Common myeloid progenitor, CD34-positive (primary cell): Measurements from ENCODE around the gene MAP3K13.
"Not testable (repeated sequence)": the region's sequence is repeated elsewhere in the genome, so short reads cannot be mapped to it uniquely, and the experiment has no call there.

Source experiments
- CTCF ChIA-PET: fragments of 350-600 bp; sonication (Branson Sonifier 250); formaldehyde crosslinking; loops from one replicate; lab custom pipeline; 2021; ENCODE audit warnings: antibody characterized with exemption; lab: Charles Lee
- POLR2A ChIA-PET: fragments of 350-600 bp; sonication (Branson Sonifier 250); formaldehyde crosslinking; loops from one replicate; lab custom pipeline; 2021; ENCODE audit warnings: antibody characterized with exemption; lab: Charles Lee
- DNase-seq, 3 donors: peaks; one replicate each; pipeline versions ENCODE4 v3.0.0 to v3.0.0-alpha.2; 2013
- H3K27ac ChIP-seq, 2 experiments: 1 replicate in 1 of 2; 2 replicates in 1 of 2; pipeline ENCODE4 v1.7.0; 2013; ENCODE audit warnings: inconsistent platforms in 2 of 2, low read length in 2 of 2, mild to moderate bottlenecking in 2 of 2, low read depth in 1 of 2, moderate library complexity in 1 of 2; ENCODE audit not compliant: severe bottlenecking in 2 of 2, insufficient read depth in 1 of 2, poor library complexity in 1 of 2
- H3K27me3 ChIP-seq, 5 experiments: replicated peaks in 2 of 5; 1 replicate in 3 of 5; 2 replicates in 2 of 5; pipeline versions ENCODE4 v1.6.1 to v1.7.0; 2013; ENCODE audit warnings: low read length in 4 of 5, mild to moderate bottlenecking in 2 of 5, moderate library complexity in 2 of 5, inconsistent platforms in 1 of 5; ENCODE audit not compliant: insufficient read depth in 5 of 5, control insufficient read depth in 4 of 5
- H3K36me3 ChIP-seq, 4 experiments: 1 replicate in 2 of 4; 2 replicates in 2 of 4; pipeline versions ENCODE4 v1.6.1 to v1.7.0; 2013; ENCODE audit warnings: low read length in 3 of 4, control low read depth in 1 of 4, mild to moderate bottlenecking in 1 of 4; ENCODE audit not compliant: control insufficient read depth in 4 of 4, insufficient read depth in 4 of 4
- H3K4me1 ChIP-seq, 4 experiments: 1 replicate in 3 of 4; 2 replicates in 1 of 4; pipeline versions ENCODE4 v1.6.1 to v1.7.1; 2013; ENCODE audit warnings: low read length in 3 of 4, mild to moderate bottlenecking in 3 of 4, control low read depth in 1 of 4, inconsistent platforms in 1 of 4, moderate library complexity in 1 of 4; ENCODE audit not compliant: control insufficient read depth in 4 of 4, insufficient read depth in 4 of 4; ENCODE audit errors: control extremely low read depth in 1 of 4
- H3K4me3 ChIP-seq, 7 experiments: 1 replicate in 4 of 7; 2 replicates in 3 of 7; pipeline versions ENCODE4 v1.5.1 to v1.7.0; 2013; ENCODE audit warnings: mild to moderate bottlenecking in 7 of 7, low read length in 6 of 7, moderate library complexity in 6 of 7, inconsistent platforms in 2 of 7, low read depth in 2 of 7, control low read depth in 1 of 7; ENCODE audit not compliant: insufficient read depth in 4 of 7, control insufficient read depth in 1 of 7; ENCODE audit errors: extremely low read depth in 1 of 7
- H3K9me3 ChIP-seq, 5 experiments: 1 replicate in 4 of 5; 2 replicates in 1 of 5; pipeline versions ENCODE4 v1.6.1 to v1.7.1; 2013; ENCODE audit warnings: low read length in 4 of 5, mild to moderate bottlenecking in 2 of 5, inconsistent platforms in 1 of 5, low read depth in 1 of 5, moderate library complexity in 1 of 5; ENCODE audit not compliant: control insufficient read depth in 4 of 5, insufficient read depth in 2 of 5; ENCODE audit errors: control extremely low read depth in 1 of 5
- whole genome bisulfite sequencing: methylation state at CpG from one replicate; pipeline ENCODE4 v1.1.5; 2013; ENCODE audit not compliant: insufficient coverage; 5-methylcytosine and 5-hydroxymethylcytosine counted together

MAP3K13 gene

GRCh38 chr3:185405243-185405642 lies 42.3 kb downstream of the MAP3K13 start:
- no peak overlapping the region for H3K4me3 ChIP-seq
- H3K27me3 ChIP-seq: no peaks in the 10 kb centered on the region
- no peaks in the 10 kb centered on the region for H3K36me3 ChIP-seq
- POLR2A ChIA-PET: no interaction called here
- CTCF ChIA-PET: no interaction called here
- no peak for DNase-seq
- 93% methylated on average over 3 of the region's 4 CpGs for WGBS
- no peaks in the 10 kb centered on the region for H3K9me3 ChIP-seq
- no peak overlapping the region for H3K27ac ChIP-seq
- H3K4me1 ChIP-seq: no peaks in the 10 kb centered on the region

DNA sequence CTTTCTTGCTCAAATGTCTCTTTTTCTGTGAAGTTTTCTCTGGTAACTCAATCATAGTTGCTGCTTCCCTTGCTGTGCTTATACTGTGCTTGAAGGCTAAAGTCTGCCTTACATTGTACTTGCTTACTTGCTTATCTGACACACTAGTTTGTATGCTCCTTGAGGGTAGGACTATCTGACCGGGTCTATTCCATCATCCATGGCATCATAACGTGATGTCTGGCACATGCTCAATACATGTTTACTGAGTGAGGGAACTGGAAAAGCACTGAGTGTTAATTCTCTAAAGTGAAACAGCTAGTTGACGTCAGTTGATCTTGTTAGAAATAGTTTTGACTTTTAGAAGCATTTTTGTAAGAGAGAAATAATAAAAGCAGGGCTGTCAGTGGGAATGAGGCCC lies 42.7 kb downstream of the MAP3K13 start:
- Histone ChIP-seq H3K27me3 (no peaks in the 10 kb centered on the region), H3K27ac (no peak overlapping the region), H3K9me3 (no peaks in the 10 kb centered on the region), H3K4me3 (no peak overlapping the region), H3K36me3 (no peaks in the 10 kb centered on the region), H3K4me1 (no peaks in the 10 kb centered on the region)
- WGBS: 100% methylated on average over 3 of the region's 3 CpGs
- CTCF ChIA-PET: no interaction called here
- no peak for DNase-seq
- POLR2A ChIA-PET: no interaction called here

DNA sequence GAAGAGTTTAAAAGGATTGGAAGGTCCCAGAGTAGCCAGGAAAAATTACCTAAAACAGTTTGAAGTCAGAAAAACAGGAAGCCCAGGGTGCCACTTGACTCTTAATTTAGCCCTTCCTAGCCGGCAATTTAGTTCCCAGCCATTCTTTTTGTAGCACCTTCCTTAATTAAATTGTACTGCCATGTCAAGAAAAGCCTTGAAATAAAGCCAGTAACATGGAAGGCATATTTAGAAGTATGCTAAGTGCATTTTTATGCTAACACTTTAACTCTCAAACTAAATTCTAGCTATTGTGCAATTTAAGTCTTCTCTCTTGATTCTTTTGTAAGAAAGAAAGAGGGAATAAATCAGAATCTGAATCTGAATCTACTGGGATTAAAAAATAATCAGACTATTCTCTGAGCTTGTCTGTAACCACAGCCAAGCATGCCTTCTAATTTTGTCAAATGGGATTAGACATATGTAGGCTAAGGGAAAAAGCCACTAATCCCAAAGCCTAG lies 43.2 kb downstream of the MAP3K13 start:
- no peaks in the 10 kb centered on the region for H3K9me3 ChIP-seq
- no peaks in the 10 kb centered on the region for H3K4me1 ChIP-seq
- no peaks in the 10 kb centered on the region for H3K36me3 ChIP-seq
- ChIA-PET CTCF (no interaction called here), POLR2A (no interaction called here)
- WGBS: no CpG with 5 or more reads among the region's 1 CpG
- H3K27me3 ChIP-seq: no peaks in the 10 kb centered on the region
- DNase-seq: no peak
- H3K27ac ChIP-seq: no peak overlapping the region
- no peak overlapping the region for H3K4me3 ChIP-seq

DNA sequence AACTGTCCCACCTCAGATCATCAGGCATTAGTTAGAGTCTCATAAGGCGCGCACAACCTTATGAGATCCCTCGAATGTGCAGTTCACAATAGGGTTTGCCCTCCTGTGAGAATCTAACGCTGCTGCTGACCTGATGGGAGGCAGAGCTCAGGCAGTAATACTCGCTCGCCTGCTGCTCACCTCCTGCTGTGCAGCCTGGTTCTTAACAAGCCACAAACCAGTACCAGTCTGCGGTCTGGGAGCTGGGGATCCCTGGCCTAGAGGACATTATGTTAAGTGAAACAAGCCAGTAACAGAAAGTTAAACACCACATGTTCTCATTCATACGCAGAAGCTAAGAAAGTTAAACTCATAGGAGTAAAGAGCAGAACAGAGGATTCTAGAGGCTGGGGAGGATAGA lies 47.0 kb downstream of the MAP3K13 start:
- Histone ChIP-seq H3K36me3 (no peaks in the 10 kb centered on the region), H3K27me3 (no peaks in the 10 kb centered on the region), H3K4me3 (no peak overlapping the region), H3K27ac (no peak overlapping the region), H3K4me1 (no peaks in the 10 kb centered on the region), H3K9me3 (no peaks in the 10 kb centered on the region)
- DNase-seq: no peak
- POLR2A ChIA-PET: no interaction called here
- CTCF ChIA-PET: no interaction called here
- 82% methylated on average over 6 of the region's 8 CpGs for WGBS

GRCh38 chr3:185411133-185411532 lies 48.2 kb downstream of the MAP3K13 start:
- Histone ChIP-seq H3K4me1 (no peaks in the 10 kb centered on the region), H3K36me3 (no peaks in the 10 kb centered on the region), H3K9me3 (no peaks in the 10 kb centered on the region), H3K27me3 (no peaks in the 10 kb centered on the region), H3K4me3 (no peak overlapping the region), H3K27ac (no peak overlapping the region)
- CTCF ChIA-PET: interaction anchor here (2.9 kb wide), 1 partner anchor 9 kb away, joined by 7 read pairs; no protein-coding TSS in a partner anchor
- POLR2A ChIA-PET: no interaction called here
- DNase-seq: no peak
- WGBS: 100% methylated on average over 1 of the region's 1 CpG

DNA sequence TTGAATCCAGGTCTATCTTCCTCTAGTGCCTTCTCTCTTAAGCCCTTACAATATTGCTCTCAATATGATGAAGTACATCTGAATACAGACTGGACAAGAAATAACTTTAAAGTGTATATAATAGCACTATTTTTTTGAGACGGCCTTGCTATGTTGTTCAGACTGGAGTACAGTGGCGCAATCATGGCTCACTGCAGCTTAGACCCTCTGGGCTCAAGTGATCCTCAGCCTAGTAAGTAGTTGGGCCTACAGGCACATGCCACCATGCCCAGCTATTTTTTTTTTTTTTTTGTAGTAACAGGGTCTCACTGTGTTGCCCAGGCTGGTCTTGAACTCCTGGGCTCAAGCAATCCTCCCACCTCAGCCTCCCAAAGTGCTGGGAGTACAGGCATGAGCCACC lies 53.6 kb downstream of the MAP3K13 start:
- no peak overlapping the region for H3K27ac ChIP-seq
- CTCF ChIA-PET: interaction anchor here (0.6 to 1.4 kb wide), 2 partner anchors 15 to 52 kb away, joined by 3 to 4 read pairs; no protein-coding TSS in a partner anchor
- no peaks in the 10 kb centered on the region for H3K27me3 ChIP-seq
- no peaks in the 10 kb centered on the region for H3K36me3 ChIP-seq
- H3K4me3 ChIP-seq: no peak overlapping the region
- POLR2A ChIA-PET: no interaction called here
- DNase-seq: no peak
- H3K9me3 ChIP-seq: no peaks in the 10 kb centered on the region
- WGBS: 100% methylated on average over 2 of the region's 2 CpGs
- H3K4me1 ChIP-seq: peaks cover 0 to 3% (median 0%) of the 10 kb centered on the region in 4 experiments

DNA sequence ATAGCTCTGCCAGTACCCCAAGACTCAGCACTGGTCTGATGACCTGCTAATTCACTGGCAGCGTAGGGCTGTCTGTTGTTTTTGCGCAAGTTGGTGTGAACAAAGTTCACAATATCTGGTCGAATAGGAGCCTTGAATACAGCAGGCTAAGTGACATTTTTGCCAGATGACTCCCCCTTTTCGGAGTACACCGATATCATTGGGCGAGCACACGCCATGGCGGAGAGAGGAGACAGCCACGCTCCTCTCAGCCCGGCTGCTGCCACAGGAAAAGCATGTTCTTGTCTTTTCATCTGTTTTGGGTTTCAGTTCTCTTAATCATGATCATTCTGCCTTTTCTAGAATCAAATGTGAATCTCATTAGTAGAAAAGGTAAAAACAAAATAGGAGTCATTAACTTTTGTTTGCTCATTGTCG lies 55.6 kb downstream of the MAP3K13 start:
- WGBS: 96% methylated on average over 10 of the region's 11 CpGs
- H3K27ac ChIP-seq, CTCF ChIA-PET, H3K27me3 ChIP-seq, POLR2A ChIA-PET, H3K36me3 ChIP-seq, H3K9me3 ChIP-seq, DNase-seq, H3K4me3 ChIP-seq, H3K4me1 ChIP-seq: not testable (repeated sequence)
